SU-DHL-6 (cell line): ENCODE results near the gene LTB4R.

ENCODE experiments used
- CTCF ChIP-seq: fragments of 200-600 bp; sonication (generic); IDR thresholded peaks from one replicate; pipeline ENCODE4 v1.5.1; 2017; ENCODE audit warnings: antibody characterized with exemption, mild to moderate bottlenecking, low read length, moderate library complexity; ENCODE audit not compliant: insufficient read depth, poor library complexity, severe bottlenecking
- EZH2phosphoT487 ChIP-seq: fragments of 200-600 bp; sonication (generic), shearing (Covaris generic); conservative IDR thresholded peaks from 2 replicates; pipeline ENCODE4 v1.6.1; 2018; ENCODE audit warnings: mild to moderate bottlenecking, antibody characterized with exemption, low read length, moderate library complexity, mixed read lengths

DNA sequence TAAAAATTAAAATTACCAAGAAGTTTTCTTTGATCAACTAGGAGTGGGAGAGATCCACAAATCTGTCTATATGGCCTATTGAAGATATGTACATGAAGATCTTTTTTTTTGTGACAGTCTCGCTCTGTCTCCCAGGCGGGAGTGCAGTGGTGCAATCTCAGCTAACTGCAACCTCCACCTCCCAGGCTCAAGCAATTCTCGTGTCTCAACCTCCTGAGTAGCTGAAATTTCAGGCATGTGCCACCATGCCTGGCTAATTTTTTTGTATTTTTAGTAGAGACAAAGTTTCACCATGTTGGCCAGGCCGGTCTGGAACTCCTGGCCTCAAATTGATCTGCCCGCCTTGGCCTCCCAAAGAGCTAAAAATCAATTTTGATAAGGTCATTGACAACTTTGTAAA, 52.1 kb downstream of the LTB4R start:
- no peak for TF ChIP-seq CTCF
- TF ChIP-seq EZH2phosphoT487 = no peak
